GM19455 (cell line): ENCODE data around the gene COA7.
A peak's percentile ranks its signal among the peaks of the same experiment; 100 is the strongest.

Source experiments
- ATAC-seq: cut with Tn5 transposase; IDR thresholded peaks from one replicate; pipeline ENCODE4 v1.9.1; 2021; ENCODE audit not compliant: unreplicated experiment

The COA7 gene

DNA sequence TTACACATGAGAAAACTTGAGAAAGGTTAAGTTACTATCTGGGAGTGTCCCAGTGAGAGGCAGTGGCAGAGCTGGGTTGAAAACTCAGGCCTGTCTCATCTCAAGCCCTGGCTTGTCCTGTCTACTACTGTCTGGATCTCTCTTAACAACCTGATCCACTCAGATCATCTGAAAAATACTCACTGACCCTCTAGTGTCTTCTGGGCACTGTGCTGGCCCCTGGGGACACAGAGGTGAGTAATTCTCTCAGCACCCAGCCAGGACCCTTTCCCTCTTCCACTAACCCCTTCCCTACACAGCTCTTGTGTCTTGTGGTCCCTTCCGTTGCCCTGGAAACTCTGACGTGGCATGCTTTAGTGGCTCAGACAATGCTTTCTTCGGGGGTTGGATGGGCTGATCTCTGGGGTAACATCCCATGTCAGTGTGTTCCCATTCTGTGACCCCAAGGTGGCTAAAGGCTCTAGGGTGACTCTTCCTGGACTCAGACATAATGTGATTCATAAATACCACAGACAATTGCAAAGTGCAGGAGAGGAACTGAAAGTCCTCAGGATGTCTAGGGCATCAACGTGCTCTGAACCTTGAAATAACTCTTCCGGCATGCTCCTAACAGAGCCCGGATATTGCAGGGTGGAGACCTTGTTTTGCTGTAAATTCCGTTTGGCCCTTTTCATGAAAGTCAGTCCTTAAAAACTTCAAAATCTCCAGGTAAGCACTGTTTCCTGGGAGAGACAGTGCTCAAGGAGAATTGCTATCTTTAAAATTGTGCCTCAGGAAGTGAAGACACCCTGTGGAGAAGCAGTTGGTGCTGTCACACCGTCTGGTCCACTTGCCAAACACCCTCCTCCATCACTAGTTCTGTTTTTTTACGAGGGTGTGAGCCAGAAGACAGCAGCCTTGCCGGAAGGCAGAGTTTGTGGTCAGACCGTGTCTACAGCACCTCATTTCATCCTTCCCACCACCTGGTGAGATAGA lies 61.1 kb downstream of the COA7 start:
- peak; percentile 75 for ATAC-seq

DNA sequence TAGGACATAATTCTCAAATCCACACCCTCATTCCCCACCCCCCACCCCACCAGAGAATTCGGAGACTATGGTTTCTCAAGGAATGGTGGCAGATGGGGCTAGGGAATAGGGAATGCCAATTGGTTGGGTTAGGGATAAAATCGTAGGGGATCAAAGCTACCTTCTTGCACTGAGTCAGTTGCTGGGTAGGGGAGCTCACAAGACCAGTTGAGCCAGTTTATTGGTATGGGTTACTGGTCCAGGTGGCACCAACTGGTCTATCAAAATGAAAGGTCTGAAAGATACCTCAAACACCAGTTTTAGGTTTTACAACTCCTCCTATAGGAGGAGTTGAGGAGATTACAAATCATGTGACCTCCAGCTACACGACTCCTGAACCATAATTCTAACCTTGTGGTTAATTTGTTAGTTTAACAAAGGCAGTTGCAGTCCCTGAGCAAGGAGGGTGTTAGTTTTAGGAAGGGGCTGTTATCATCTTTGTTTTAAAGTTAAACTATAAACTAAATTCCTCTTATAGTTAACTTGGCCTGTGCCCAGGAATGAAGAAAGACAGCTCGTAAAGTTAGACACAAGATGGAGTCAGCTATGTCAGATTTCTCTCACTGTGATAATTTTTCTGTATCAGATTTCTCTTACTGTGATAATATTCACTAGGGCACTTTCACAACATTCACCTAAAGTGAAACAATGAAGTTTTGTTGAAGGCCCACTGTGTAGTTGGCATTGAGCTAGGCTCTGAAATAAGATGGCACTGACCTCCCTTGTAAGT lies 62.6 kb downstream of the COA7 start:
- ATAC-seq, result no peak
